Heart left ventricle (tissue), 16 donors: ENCODE data around the gene LAMA3. TPM values are rescaled to one million over a fixed set of nuclear protein-coding genes. Genes with fewer than 3 reads are reported as not detected.

Source experiments
- ATAC-seq, 4 donors: fragments of 200-7000 bp; cut with Tn5 transposase; one replicate each; pipeline ENCODE4 v1.9.1; 2020 to 2022; ENCODE audit warnings: moderate library complexity in 4 of 4, mild to moderate bottlenecking in 3 of 4, moderate number of reproducible peaks in 1 of 4
- DNase-seq, 5 donors: peaks; one replicate each; pipeline ENCODE4 v3.0.0-alpha.2; 2020
- H3K27ac ChIP-seq, 12 donors: fragments of 200-600 bp; sonication (generic) in 4 of 12; one replicate each; pipeline versions ENCODE4 v1.5.0 to v1.8.0; 2016 to 2022; ENCODE audit warnings: mild to moderate bottlenecking in 2 of 12
- H3K27me3 ChIP-seq, 9 donors: fragments of 200-600 bp; sonication (generic) in 2 of 9; one replicate each; pipeline versions ENCODE4 v1.5.1 to v1.8.0; 2016 to 2022; ENCODE audit warnings: mild to moderate bottlenecking in 3 of 9
- H3K36me3 ChIP-seq, 9 donors: fragments of 200-600 bp; sonication (generic) in 2 of 9; one replicate each; pipeline versions ENCODE4 v1.5.0 to v1.8.0; 2018 to 2022; ENCODE audit warnings: mild to moderate bottlenecking in 2 of 9
- H3K4me1 ChIP-seq, 12 donors: fragments of 200-600 bp; sonication (generic) in 4 of 12; one replicate each; pipeline versions ENCODE4 v1.5.0 to v1.8.0; 2016 to 2022; ENCODE audit warnings: mild to moderate bottlenecking in 3 of 12
- H3K4me3 ChIP-seq, 12 donors: fragments of 200-600 bp; sonication (generic) in 4 of 12; one replicate each; pipeline versions ENCODE4 v1.5.0 to v1.8.0; 2017 to 2022; ENCODE audit warnings: mild to moderate bottlenecking in 9 of 12, moderate library complexity in 4 of 12
- H3K9me3 ChIP-seq, 12 donors: fragments of 200-600 bp; sonication (generic) in 4 of 12; one replicate each; pipeline versions ENCODE4 v1.5.0 to v1.8.0; 2016 to 2022; ENCODE audit warnings: mild to moderate bottlenecking in 1 of 12
- POLR2A ChIP-seq, 2 donors: fragments of 450-650 bp; IDR thresholded peaks; one replicate each; pipeline ENCODE4 v1.6.1; 2017; ENCODE audit warnings: antibody characterized with exemption in 2 of 2, mild to moderate bottlenecking in 2 of 2, moderate library complexity in 2 of 2
- WGBS, 4 donors: extraction: QIAGEN DNeasy Blood & Tissue Kit in 2 of 4; methylation state at CpG; one replicate each; pipeline versions ENCODE4 v1.1.5 to v1.1.7; 2013 to 2018; 5-methylcytosine and 5-hydroxymethylcytosine counted together
- intact Hi-C, 10 donors: fragments of 100-400 bp; cut with DNase I; formaldehyde crosslinking; loops; one replicate each; pipeline versions ENCODE4 v1.11.1 to v1.14.2; 2022
- polyA plus RNA-seq, 2 donors: library from polyadenylated mRNA; stranded (reverse); fragments of 200-250 nt; gene quantifications; one replicate each; pipeline ENCODE4 v1.2.3, GENCODE V29; 2013
- total RNA-seq, 9 donors: library from RNA; depleted of rRNA in 2 of 9; stranded (reverse); fragments of >200 nt in 2 of 9; fragmentation: NEBNext Ultra II Directional in 3 of 9; extraction: Animal tissue kit (Norgen Biotek cat#: 25700) in 3 of 9; gene quantifications; one replicate each; pipeline versions ENCODE4 v1.1.0 to v1.2.4, GENCODE V29; 2016 to 2023
- TF ChIP-seq, protein P1 (sequence below), 12 donors: fragments of 200-600 bp; sonication (generic) in 4 of 12; IDR thresholded peaks; one replicate each; pipeline versions ENCODE4 v1.5.0 to v1.8.0; 2018 to 2022; ENCODE audit warnings: antibody characterized with exemption in 12 of 12, mild to moderate bottlenecking in 5 of 12
- donor health status: ischemic (EF 13 %, LVEDD 7.1; RV severe dilation, severe dysfunction).
- donor health status: healthy with polysubstance abuse.
- donor health status: DM: no; HTN: yes; CAD: no.
- donor health status: DM: no; HTN: no; CAD: no.
- donor health status: ischemic (EF 25% LVEDD 6.9; RV normal size, moderate dysfunction).
- donor health status: ischemic (EF 25% LVEDD 5.7; RV mildly dilated, moderate dysfunction).
- donor health status: healthy.
- donor health status: DM: yes; HTN: yes; CAD: no.
- donor health status: ischemic (EF 35%, LVEDD 5.7; RV mildly dilated, moderate dysfunction).
- donor health status: nonischemic (EF 11% LVEDD 7.7; RV severe dilation, severe dysfunction).
- donor health status: DM: yes; HTN: yes; CAD: no.
- donor health status: PGD.
- donor health status: ischemic (EF 29% LVEDD 5.4; RV normal size, mild dysfunction).
- donor health status: nonischemic (EF 23%, LVEDD 6.1; RV moderate dilation, normal function).

Gene LAMA3
- total and polyA plus RNA-seq, 11 donors, result 1.2 to 6.6 (median 3.2) TPM

DNA sequence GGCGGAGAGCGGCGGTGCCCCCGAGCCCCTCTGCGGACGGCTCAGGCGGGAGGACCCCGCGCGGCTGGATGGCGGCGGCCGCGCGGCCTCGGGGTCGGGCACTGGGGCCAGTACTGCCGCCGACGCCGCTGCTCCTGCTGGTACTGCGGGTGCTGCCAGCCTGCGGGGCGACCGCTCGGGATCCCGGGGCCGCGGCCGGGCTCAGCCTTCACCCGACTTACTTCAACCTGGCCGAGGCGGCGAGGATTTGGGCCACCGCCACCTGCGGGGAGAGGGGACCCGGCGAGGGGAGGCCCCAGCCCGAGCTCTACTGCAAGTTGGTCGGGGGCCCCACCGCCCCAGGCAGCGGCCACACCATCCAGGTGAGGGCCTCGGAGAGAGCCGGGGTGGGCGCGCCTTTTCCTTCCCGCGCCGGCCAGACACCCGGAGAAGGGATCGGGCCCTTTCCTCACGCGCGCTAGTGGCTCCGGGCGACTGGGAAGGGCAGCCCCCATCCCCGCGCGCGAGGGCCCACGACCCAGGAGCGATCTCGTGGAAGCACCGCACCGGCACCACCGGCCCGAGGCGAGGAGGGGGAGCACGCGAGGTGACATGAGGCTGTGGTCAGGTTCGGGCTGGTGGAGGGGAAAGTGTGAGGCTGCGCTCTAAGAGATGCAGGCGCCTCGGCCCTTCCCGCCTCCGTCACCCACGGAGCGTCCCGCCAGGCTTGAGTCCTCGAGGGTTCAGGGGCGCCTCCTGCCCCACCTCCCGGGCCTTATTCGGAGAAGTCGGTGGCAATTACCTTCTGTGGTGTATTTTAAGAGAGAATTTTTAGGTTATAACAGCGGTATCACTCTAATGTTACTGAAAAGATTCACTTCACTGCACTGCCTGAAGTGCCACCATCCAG lies 607 bp downstream of the LAMA3 start:
- peak in 3 of 5 donors; percentile 13 to 68 (median 26) for DNase-seq
- TF ChIP-seq, protein P1, sequence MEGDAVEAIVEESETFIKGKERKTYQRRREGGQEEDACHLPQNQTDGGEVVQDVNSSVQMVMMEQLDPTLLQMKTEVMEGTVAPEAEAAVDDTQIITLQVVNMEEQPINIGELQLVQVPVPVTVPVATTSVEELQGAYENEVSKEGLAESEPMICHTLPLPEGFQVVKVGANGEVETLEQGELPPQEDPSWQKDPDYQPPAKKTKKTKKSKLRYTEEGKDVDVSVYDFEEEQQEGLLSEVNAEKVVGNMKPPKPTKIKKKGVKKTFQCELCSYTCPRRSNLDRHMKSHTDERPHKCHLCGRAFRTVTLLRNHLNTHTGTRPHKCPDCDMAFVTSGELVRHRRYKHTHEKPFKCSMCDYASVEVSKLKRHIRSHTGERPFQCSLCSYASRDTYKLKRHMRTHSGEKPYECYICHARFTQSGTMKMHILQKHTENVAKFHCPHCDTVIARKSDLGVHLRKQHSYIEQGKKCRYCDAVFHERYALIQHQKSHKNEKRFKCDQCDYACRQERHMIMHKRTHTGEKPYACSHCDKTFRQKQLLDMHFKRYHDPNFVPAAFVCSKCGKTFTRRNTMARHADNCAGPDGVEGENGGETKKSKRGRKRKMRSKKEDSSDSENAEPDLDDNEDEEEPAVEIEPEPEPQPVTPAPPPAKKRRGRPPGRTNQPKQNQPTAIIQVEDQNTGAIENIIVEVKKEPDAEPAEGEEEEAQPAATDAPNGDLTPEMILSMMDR (IDR thresholded peaks at IDR 0.05), result peak in 2 of 12 donors; percentile 4 to 5
- no peak for TF ChIP-seq POLR2A (IDR thresholded peaks at IDR 0.05)
- 2 to 3% (median 3%) methylated on average over 18 to 85 of the region's 85 CpGs for WGBS, 4 donors
- Histone ChIP-seq H3K9me3 (no peaks in the 10 kb centered on the region), H3K4me3 (peak overlapping the region; percentile 39 to 86 (median 71)), H3K27ac (peak overlapping the region in 7 of 12 donors; percentile 15 to 68 (median 53)), H3K4me1 (peaks cover 0 to 20% (median 7%) of the 10 kb centered on the region in 12 donors), H3K27me3 (peaks cover 0 to 46% (median 0%) of the 10 kb centered on the region in 9 donors), H3K36me3 (no peaks in the 10 kb centered on the region)
- intact Hi-C loops, result loop anchor here in 1 of 10 donors (5.0 kb wide), 1 partner anchor 68 kb away; no protein-coding TSS in a partner anchor
- peak in 3 of 4 donors; percentile 14 to 27 (median 26) for ATAC-seq

DNA sequence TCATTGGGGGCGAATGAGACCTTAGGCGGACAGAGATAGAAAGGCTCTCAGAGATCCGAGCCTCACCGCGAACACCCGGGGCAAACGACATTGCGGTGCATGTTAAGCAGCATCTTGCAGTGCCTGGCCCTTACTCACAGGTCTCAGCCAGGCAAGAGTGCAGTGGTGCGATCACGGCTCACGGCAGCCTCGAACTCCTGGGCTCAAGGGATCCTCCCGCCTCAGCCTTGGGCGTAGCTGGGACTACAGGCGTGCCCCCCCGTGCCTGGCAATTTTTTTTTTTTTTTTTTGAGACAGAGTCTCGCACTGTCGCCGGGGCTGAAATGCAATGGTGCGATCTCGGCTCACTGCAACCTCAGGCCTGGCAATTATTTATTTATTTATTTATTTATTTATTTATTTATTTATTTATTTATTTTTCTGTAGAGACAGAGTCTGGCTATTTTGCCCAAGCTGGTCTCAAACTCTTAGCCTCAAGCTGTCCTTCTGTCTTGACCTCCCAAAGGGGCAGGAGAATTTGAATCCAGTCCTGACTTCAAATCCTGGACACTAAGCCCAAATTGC lies 1.3 kb downstream of the LAMA3 start:
- ATAC-seq (no peak), DNase-seq (no peak)
- H3K9me3 ChIP-seq, result no peaks in the 10 kb centered on the region
- H3K27me3 ChIP-seq, result peaks cover 0 to 46% (median 0%) of the 10 kb centered on the region in 9 donors
- H3K4me3 ChIP-seq, result peak overlapping the region in 11 of 12 donors; percentile 47 to 86 (median 72)
- H3K36me3 ChIP-seq, result no peaks in the 10 kb centered on the region
- H3K4me1 ChIP-seq, result peaks cover 0 to 20% (median 7%) of the 10 kb centered on the region in 12 donors
- TF ChIP-seq, protein P1 (IDR thresholded peaks at IDR 0.05), result no peak
- no peak for TF ChIP-seq POLR2A (IDR thresholded peaks at IDR 0.05)
- peak overlapping the region in 1 of 12 donors; percentile 59 for H3K27ac ChIP-seq
- intact Hi-C loops, result no loop called here
- WGBS, 4 donors, result 60 to 74% (median 70%) methylated on average over 21 of the region's 21 CpGs

DNA sequence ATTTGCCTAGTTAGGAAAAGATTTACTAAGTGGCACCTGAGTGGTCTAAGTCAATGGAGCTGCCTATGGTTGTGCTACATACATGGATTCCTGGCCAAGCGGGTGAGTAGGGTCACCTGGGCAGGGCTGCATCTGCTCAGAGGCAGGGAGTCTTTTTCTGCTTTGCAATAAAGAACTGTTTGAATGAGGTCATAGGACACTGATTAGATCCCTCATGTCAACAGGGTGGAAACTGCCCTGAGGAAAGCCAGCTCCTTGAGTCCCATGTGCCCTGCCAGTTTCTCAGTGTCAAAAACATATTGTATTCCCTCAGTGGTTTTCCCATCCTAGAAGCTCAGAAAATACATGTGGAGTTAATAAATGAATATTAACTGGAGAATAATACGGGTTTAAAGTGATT lies 4.6 kb downstream of the LAMA3 start:
- Histone ChIP-seq H3K9me3 (no peaks in the 10 kb centered on the region), H3K4me3 (no peak overlapping the region), H3K4me1 (peaks cover 0 to 17% (median 3%) of the 10 kb centered on the region in 12 donors), H3K36me3 (no peaks in the 10 kb centered on the region), H3K27me3 (peaks cover 0 to 29% (median 0%) of the 10 kb centered on the region in 9 donors), H3K27ac (no peak overlapping the region)
- ATAC-seq (peak; percentile 28 to 58 (median 43)), DNase-seq (no peak)
- TF ChIP-seq, protein P1 (IDR thresholded peaks at IDR 0.05), result no peak
- TF ChIP-seq POLR2A (IDR thresholded peaks at IDR 0.05), result no peak
- WGBS, 4 donors, result 73 to 85% (median 80%) methylated on average over 2 of the region's 2 CpGs
- intact Hi-C loops, result no loop called here
